GM12875 (cell line): ENCODE results near the gene LRRC73.
"Not testable (repeated sequence)": the region's sequence is repeated elsewhere in the genome, so short reads cannot be mapped to it uniquely, and the experiment has no call there.

ENCODE experiments used
- H3K4me3 ChIP-seq: one replicate; pipeline ENCODE4 v1.5.1; 2011; ENCODE audit warnings: low read depth, low read length, control low read depth
- TF ChIP-seq, protein P1 (sequence below): IDR thresholded peaks from 2 replicates; pipeline ENCODE4 v1.5.1; 2011; ENCODE audit warnings: low read depth, mild to moderate bottlenecking, control low read depth, inconsistent platforms, low read length, moderate library complexity, borderline replicate concordance; ENCODE audit not compliant: insufficient read depth

The LRRC73 gene

DNA sequence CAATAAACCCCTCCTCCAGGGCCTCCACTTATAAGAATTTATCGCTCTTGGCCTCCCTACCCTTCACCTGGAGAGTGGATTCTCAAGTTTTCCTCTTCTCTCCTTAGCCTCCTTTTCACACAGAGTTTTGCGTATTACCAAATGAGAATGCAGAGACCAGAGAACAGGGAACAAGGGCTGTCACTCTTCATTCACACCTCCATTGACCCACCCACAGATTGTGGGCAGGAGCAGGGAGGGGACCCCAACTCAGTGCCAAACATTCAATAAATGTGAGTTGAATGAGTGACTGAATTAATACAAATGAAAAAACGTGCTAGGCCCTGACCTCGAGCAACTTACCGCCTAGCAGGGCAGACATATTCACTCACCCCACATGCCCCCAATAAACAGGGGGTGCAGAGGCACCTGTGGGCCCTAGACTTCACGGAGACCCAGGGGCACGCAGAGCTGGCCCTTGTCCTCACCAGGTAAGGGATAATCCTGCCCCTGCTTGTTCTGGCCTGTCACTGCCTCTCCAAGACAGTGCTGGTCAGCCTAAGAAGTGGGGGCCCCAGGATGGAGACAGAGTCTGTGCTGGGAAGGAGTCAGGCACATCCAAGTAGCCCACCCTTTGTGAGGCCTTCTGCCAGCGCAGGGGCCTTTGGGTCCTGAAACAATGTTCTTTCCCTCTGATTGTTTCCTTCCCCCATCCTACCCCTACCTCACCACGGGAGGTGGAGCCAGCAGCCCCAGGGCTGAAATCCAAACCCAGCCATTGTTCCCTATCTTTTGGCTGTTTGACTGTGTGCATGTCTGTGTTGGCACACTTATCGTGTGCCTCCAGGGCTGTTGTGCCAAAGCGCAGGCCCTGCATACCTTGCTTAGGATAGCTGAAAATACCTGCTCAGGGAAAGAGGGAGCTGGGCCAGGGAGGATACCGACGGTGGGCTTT lies 41.1 kb downstream of the LRRC73 start:
- TF ChIP-seq, protein P1, sequence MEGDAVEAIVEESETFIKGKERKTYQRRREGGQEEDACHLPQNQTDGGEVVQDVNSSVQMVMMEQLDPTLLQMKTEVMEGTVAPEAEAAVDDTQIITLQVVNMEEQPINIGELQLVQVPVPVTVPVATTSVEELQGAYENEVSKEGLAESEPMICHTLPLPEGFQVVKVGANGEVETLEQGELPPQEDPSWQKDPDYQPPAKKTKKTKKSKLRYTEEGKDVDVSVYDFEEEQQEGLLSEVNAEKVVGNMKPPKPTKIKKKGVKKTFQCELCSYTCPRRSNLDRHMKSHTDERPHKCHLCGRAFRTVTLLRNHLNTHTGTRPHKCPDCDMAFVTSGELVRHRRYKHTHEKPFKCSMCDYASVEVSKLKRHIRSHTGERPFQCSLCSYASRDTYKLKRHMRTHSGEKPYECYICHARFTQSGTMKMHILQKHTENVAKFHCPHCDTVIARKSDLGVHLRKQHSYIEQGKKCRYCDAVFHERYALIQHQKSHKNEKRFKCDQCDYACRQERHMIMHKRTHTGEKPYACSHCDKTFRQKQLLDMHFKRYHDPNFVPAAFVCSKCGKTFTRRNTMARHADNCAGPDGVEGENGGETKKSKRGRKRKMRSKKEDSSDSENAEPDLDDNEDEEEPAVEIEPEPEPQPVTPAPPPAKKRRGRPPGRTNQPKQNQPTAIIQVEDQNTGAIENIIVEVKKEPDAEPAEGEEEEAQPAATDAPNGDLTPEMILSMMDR = no peak
- H3K4me3 ChIP-seq = no peak overlapping the region

GRCh38 chr6:43468240-43468639 lies 41.9 kb downstream of the LRRC73 start:
- TF ChIP-seq, protein P1 = no peak
- no peak overlapping the region for H3K4me3 ChIP-seq

DNA sequence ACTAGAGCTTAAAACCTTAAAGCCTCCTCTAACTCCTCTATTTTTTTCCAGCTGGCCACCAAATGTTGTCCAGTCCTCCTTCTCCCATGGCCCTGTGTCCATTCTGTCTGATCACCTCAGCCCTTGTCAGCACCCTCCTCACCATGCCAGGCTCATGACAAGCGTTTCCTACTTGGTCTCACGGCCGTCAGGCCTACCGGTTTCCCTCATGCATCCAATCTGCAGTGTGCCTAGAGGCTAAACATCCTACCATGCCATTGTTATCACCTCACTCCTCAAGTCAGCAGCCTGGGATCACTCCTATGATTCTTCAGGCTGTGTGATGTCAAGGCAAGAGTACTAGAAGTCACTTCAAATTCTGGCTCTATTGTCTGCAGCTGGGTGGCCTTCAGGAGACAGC lies 42.4 kb downstream of the LRRC73 start:
- no peak overlapping the region for H3K4me3 ChIP-seq
- TF ChIP-seq, protein P1 = no peak

DNA sequence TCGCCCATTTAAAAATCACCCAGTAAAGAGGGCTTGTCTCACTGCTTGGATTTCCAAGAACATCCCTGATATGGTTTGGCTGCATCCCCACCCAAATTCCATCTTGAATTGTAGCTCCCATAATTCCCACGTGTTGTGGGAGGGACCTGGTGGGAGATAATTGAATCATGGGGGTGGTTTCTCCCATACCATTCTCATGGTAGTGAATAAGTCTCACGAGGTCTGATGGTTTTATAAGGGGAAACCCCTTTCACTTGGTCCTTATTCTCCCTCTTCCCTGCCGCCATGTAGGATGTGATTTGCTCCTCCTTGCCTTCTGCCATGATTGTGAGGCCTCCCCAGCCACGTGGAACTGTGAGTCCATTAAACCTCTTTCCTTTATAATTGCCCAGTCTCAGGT lies 42.9 kb downstream of the LRRC73 start:
- not testable (repeated sequence) for H3K4me3 ChIP-seq

DNA sequence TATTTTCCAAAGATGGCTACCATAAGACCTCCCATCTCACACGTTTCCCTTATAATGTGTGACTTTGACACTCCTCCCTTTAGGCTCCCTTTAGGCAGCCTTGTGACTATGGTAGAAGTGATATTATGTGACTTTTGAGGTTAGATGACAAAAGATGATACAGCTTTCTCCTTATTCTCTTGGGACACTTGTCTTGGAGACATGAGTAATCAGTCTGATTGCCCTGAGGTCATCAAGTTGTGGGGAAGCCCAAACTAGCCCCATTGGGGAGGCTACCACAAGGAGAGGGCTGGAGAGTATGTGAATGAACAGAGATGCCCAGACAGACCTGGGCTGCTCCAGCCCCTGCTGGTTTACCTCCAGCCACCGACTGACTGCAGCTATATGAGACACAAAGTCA lies 44.2 kb downstream of the LRRC73 start:
- H3K4me3 ChIP-seq = no peak overlapping the region
- TF ChIP-seq, protein P1 = no peak

DNA sequence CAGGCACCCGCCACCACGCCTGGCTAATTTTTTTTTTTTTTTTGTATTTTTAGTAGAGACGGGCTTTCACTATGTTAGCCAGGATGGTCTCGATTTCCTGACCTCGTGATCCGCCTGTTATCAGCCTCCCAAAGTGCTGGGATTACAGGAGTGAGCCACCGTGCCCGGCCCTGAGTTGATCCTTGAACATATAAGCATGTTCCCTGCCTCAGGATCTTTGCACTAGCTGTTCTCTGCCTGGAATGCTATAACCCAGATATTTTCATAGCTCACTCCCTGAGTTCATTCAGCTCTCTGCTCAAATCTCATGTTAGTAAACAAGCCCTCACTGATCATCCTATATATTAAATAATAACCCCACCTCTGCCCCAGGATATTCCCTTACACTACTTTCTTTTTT lies 45.8 kb downstream of the LRRC73 start:
- TF ChIP-seq, protein P1 = no peak
- no peak overlapping the region for H3K4me3 ChIP-seq

- TF ChIP-seq, protein P1 = no peak
- H3K4me3 ChIP-seq = no peak overlapping the region
These were observed 48.2 kb downstream of the LRRC73 start for GRCh38 chr6:43461936-43462335.
